H1 (cell line): ENCODE results near the gene CDX2. TPM values are rescaled to one million over a fixed set of nuclear protein-coding genes. Genes with fewer than 3 reads are reported as not detected.
A peak's percentile ranks its signal among the peaks of the same experiment; 100 is the strongest.

Source experiments
- CTCF ChIA-PET: fragments of 300-600 bp; sonication (Branson Sonifier 250); formaldehyde crosslinking; loops from one replicate; lab custom pipeline; 2021; ENCODE audit not compliant: partially characterized antibody; lab: Charles Lee
- POLR2A ChIA-PET: fragments of 300-600 bp; sonication (Branson Sonifier 250); formaldehyde crosslinking; loops from one replicate; lab custom pipeline; 2021; ENCODE audit warnings: inconsistent platforms; ENCODE audit not compliant: partially characterized antibody; lab: Charles Lee
- DNase-seq, 2 experiments: peaks; one replicate each; pipeline versions ENCODE4 v3.0.0 to v3.0.0-alpha.2; 2010 to 2022; ENCODE audit warnings: low spot score in 2 of 2, low read depth in 1 of 2, mixed read lengths in 1 of 2
- FAIRE-seq: peaks from 2 replicates; lab custom pipeline; 2011; peaks lifted over from hg19 to GRCh38; lab: Jason Lieb, UNC
- H2AFZ ChIP-seq: 2 replicates; pipeline ENCODE4 v1.8.1; 2012; ENCODE audit warnings: low read length, inconsistent platforms
- H2AK5ac ChIP-seq: 2 replicates; pipeline ENCODE4 v1.6.1; 2013; ENCODE audit warnings: low read depth, low read length
- H2BK120ac ChIP-seq: replicated peaks from 2 replicates; pipeline ENCODE3; 2013; ENCODE audit warnings: low read depth, low read length, inconsistent platforms
- H2BK12ac ChIP-seq: 2 replicates; pipeline ENCODE4 v1.6.1; 2013; ENCODE audit warnings: low read depth, low read length
- H2BK15ac ChIP-seq: 2 replicates; pipeline ENCODE4 v1.6.1; 2013; ENCODE audit warnings: low read length
- H2BK20ac ChIP-seq: 2 replicates; pipeline ENCODE4 v1.6.1; 2013; ENCODE audit warnings: low read length
- H2BK5ac ChIP-seq: 2 replicates; pipeline ENCODE4 v1.6.1; 2013; ENCODE audit warnings: low read depth, low read length
- H3K14ac ChIP-seq: 2 replicates; pipeline ENCODE4 v1.6.1; 2013; ENCODE audit warnings: inconsistent platforms; ENCODE audit not compliant: insufficient read length
- H3K18ac ChIP-seq: 2 replicates; pipeline ENCODE4 v1.6.1; 2013; ENCODE audit warnings: low read length; ENCODE audit errors: extremely low read depth
- H3K23ac ChIP-seq: 2 replicates; pipeline ENCODE4 v1.6.1; 2013; ENCODE audit warnings: inconsistent platforms; ENCODE audit not compliant: insufficient read length
- H3K23me2 ChIP-seq: 2 replicates; pipeline ENCODE4 v1.6.1; 2013; ENCODE audit warnings: low read depth, low read length
- H3K27ac ChIP-seq: 2 replicates; pipeline ENCODE4 v1.6.1; 2011; ENCODE audit warnings: low read depth, low read length, inconsistent platforms
- H3K27me3 ChIP-seq, 4 experiments: replicated peaks in 1 of 4; 1 replicate in 1 of 4; 2 replicates in 3 of 4; pipeline versions ENCODE4 v1.6.1 to v1.8.1; 2011 to 2013; ENCODE audit warnings: low read length in 3 of 4, mild to moderate bottlenecking in 3 of 4, inconsistent platforms in 2 of 4, mixed read lengths in 2 of 4, moderate library complexity in 1 of 4; ENCODE audit not compliant: control insufficient read depth in 3 of 4, insufficient read depth in 3 of 4; ENCODE audit errors: extremely low read depth in 1 of 4
- H3K36me3 ChIP-seq, 4 experiments: 2 replicates each; pipeline versions ENCODE4 v1.6.1 to v1.8.1; 2011 to 2013; ENCODE audit warnings: mild to moderate bottlenecking in 4 of 4, low read length in 3 of 4, moderate library complexity in 2 of 4, control low read depth in 1 of 4, inconsistent platforms in 1 of 4; ENCODE audit not compliant: insufficient read depth in 4 of 4, control insufficient read depth in 2 of 4
- H3K4ac ChIP-seq: replicated peaks from 2 replicates; pipeline ENCODE3; 2013; ENCODE audit warnings: low read length, low read depth, mixed read lengths, inconsistent platforms; ENCODE audit not compliant: insufficient read length
- H3K4me1 ChIP-seq, 4 experiments: replicated peaks in 1 of 4; 1 replicate in 1 of 4; 2 replicates in 3 of 4; pipeline versions ENCODE4 v1.6.1 to v1.8.1; 2011 to 2013; ENCODE audit warnings: low read length in 3 of 4, inconsistent platforms in 2 of 4, mixed read lengths in 1 of 4; ENCODE audit not compliant: insufficient read depth in 4 of 4, control insufficient read depth in 3 of 4
- H3K4me2 ChIP-seq, 2 experiments: 2 replicates each; pipeline versions ENCODE4 v1.6.1 to v1.8.1; 2011 to 2013; ENCODE audit warnings: low read depth in 2 of 2, low read length in 2 of 2, control low read depth in 1 of 2, inconsistent platforms in 1 of 2, mild to moderate bottlenecking in 1 of 2; ENCODE audit not compliant: insufficient read depth in 1 of 2
- H3K4me3 ChIP-seq, 4 experiments: fragments of 200-600, 300-600 bp in 1 of 4; sonication (generic), shearing (Covaris generic), sonication (Bioruptor Twin) in 1 of 4; 2 replicates each; pipeline versions ENCODE4 v1.5.1 to v1.8.1; 2011 to 2016; ENCODE audit warnings: low read length in 4 of 4, low read depth in 3 of 4, control low read depth in 2 of 4, inconsistent platforms in 2 of 4, mild to moderate bottlenecking in 2 of 4, mixed read lengths in 1 of 4, moderate library complexity in 1 of 4; ENCODE audit not compliant: insufficient read depth in 2 of 4; ENCODE audit errors: extremely low read depth in 1 of 4
- H3K56ac ChIP-seq: replicated peaks from 2 replicates; pipeline ENCODE3; 2013; ENCODE audit warnings: low read depth, mild to moderate bottlenecking, mixed read lengths, low read length, inconsistent platforms; ENCODE audit not compliant: insufficient read length
- H3K79me1 ChIP-seq: 2 replicates; pipeline ENCODE4 v1.6.1; 2013; ENCODE audit warnings: low read depth, low read length, control low read depth
- H3K79me2 ChIP-seq, 2 experiments: 2 replicates each; pipeline versions ENCODE4 v1.6.1 to v1.8.1; 2012 to 2013; ENCODE audit warnings: low read length in 2 of 2, mild to moderate bottlenecking in 2 of 2, inconsistent platforms in 1 of 2; ENCODE audit not compliant: insufficient read depth in 2 of 2, control insufficient read depth in 1 of 2
- H3K9ac ChIP-seq, 4 experiments: replicated peaks in 1 of 4; 1 replicate in 1 of 4; 2 replicates in 3 of 4; pipeline versions ENCODE4 v1.6.1 to v1.8.1; 2011 to 2013; ENCODE audit warnings: low read depth in 3 of 4, low read length in 3 of 4, control low read depth in 2 of 4, mild to moderate bottlenecking in 2 of 4, moderate library complexity in 2 of 4, inconsistent platforms in 1 of 4; ENCODE audit errors: extremely low read depth in 1 of 4
- H3K9me3 ChIP-seq, 2 experiments: 2 replicates each; pipeline versions ENCODE4 v1.6.1 to v1.8.1; 2012 to 2013; ENCODE audit warnings: mild to moderate bottlenecking in 2 of 2, moderate library complexity in 2 of 2, control low read depth in 1 of 2, inconsistent platforms in 1 of 2, low read depth in 1 of 2, low read length in 1 of 2, mixed read lengths in 1 of 2; ENCODE audit not compliant: insufficient read depth in 2 of 2
- H4K20me1 ChIP-seq, 2 experiments: replicated peaks in 1 of 2; 2 replicates each; pipeline versions ENCODE3 to v1.8.1; 2011 to 2013; ENCODE audit warnings: inconsistent platforms in 2 of 2, low read length in 2 of 2, mild to moderate bottlenecking in 1 of 2; ENCODE audit not compliant: insufficient read depth in 2 of 2, control insufficient read depth in 1 of 2
- H4K5ac ChIP-seq: 2 replicates; pipeline ENCODE4 v1.6.1; 2013; ENCODE audit warnings: low read length, low read depth, mixed read lengths, inconsistent platforms; ENCODE audit not compliant: insufficient read length
- H4K8ac ChIP-seq: 2 replicates; pipeline ENCODE4 v1.8.0; 2013; ENCODE audit warnings: mild to moderate bottlenecking, moderate library complexity, low read length, inconsistent platforms; ENCODE audit not compliant: insufficient read depth; ENCODE audit errors: extremely low read depth
- H4K91ac ChIP-seq: replicated peaks from 2 replicates; pipeline ENCODE3; 2013; ENCODE audit warnings: low read length, mixed read lengths, inconsistent platforms; ENCODE audit not compliant: insufficient read length
- EZH2 ChIP-seq: fragments of 200-600 bp; sonication (generic); IDR thresholded peaks from 2 replicates; pipeline ENCODE4 v1.7.1; 2012; ENCODE audit warnings: low read depth, mild to moderate bottlenecking, moderate library complexity, low read length, inconsistent platforms; ENCODE audit not compliant: severe bottlenecking
- NANOG ChIP-seq: IDR thresholded peaks from 2 replicates; pipeline ENCODE4 v1.6.1; 2011; ENCODE audit warnings: low read length, low read depth, mild to moderate bottlenecking, inconsistent platforms; ENCODE audit not compliant: insufficient read depth, poor library complexity, severe bottlenecking
- SIN3A ChIP-seq, 2 experiments: IDR thresholded peaks in 1 of 2; conservative IDR thresholded peaks in 1 of 2; 2 replicates each; pipeline ENCODE4 v1.6.1; 2011 to 2012; ENCODE audit warnings: low read length in 2 of 2, improper control_type of control experiment in 1 of 2, low read depth in 1 of 2, mild to moderate bottlenecking in 1 of 2
- SUZ12 ChIP-seq: fragments of 200-600 bp; sonication (generic); IDR thresholded peaks from 2 replicates; pipeline ENCODE4 v1.6.1; 2012; ENCODE audit warnings: mild to moderate bottlenecking, inconsistent platforms, low read length, moderate library complexity, mixed read lengths
- USF2 ChIP-seq: IDR thresholded peaks from 2 replicates; pipeline ENCODE4 v1.6.1; 2011; ENCODE audit warnings: low read length, improper control_type of control experiment
- WGBS, 2 experiments: shearing (Covaris generic) in 1 of 2; methylation state at CpG; one replicate each; pipeline versions ENCODE4 v1.1.6 to v1.1.7; 2013 to 2015; ENCODE audit warnings: low lambda C conversion rate in 2 of 2, mixed read lengths in 2 of 2, inconsistent platforms in 1 of 2, low coverage in 1 of 2, missing lambda C conversion rate in 1 of 2; ENCODE audit not compliant: insufficient replicate concordance in 2 of 2, insufficient coverage in 1 of 2, insufficient read length in 1 of 2; ENCODE audit errors: extremely low coverage in 1 of 2, missing lambda C conversion rate in 1 of 2; 5-methylcytosine and 5-hydroxymethylcytosine counted together
- polyA plus RNA-seq, 7 experiments: library from polyadenylated mRNA; depleted of rRNA in 3 of 7; stranded (reverse) in 5 of 7; unstranded in 2 of 7; fragments of >200 nt in 5 of 7; fragments of 200-250 nt in 2 of 7; gene quantifications; 1 replicate in 5 of 7; 2 replicates in 1 of 7; 4 replicates in 1 of 7; pipeline versions ENCODE4 v1.2.1 to v1.2.3, GENCODE V29; 2011 to 2013; ENCODE audit warnings: missing spikeins in 2 of 7, mixed read lengths in 2 of 7
- total RNA-seq: library from RNA; stranded (reverse); fragmentation: NEBNext Ultra II Directional; extraction: Animal tissue kit (Norgen Biotek cat#: 25700); gene quantifications from 2 replicates; pipeline ENCODE4 v1.2.1, GENCODE V29; 2021

The CDX2 gene
- total and polyA plus RNA-seq, 2 of the 8 experiments (the other 6 are each of a cell fraction or from before 2014, with no cell fraction given): 0.09 TPM; not detected in 1

- Histone ChIP-seq H3K4me1 (peaks cover 11 to 60% (median 40%) of the 10 kb centered on the region in 4 experiments), H2AK5ac (no peak overlapping the region), H2BK120ac (no peak overlapping the region), H3K56ac (no peak overlapping the region), H3K9ac (no peak overlapping the region), H2BK20ac (no peak overlapping the region), H3K4me3 (peak overlapping the region in 1 of 4 experiments; percentile 29; a peak in 2 of 8 replicates), H3K79me1 (no peaks in the 10 kb centered on the region), H4K5ac (no peak overlapping the region), H3K14ac (no peak overlapping the region), H2BK15ac (no peak overlapping the region), H2BK12ac (no peak overlapping the region), H2BK5ac (no peak overlapping the region; the same call in 1 of the 2 replicates), H4K20me1 (peaks cover 28 to 45% of the 10 kb centered on the region in 2 experiments), H3K23ac (no peak overlapping the region), H3K27ac (no peak overlapping the region), H4K8ac (no peak overlapping the region), H3K18ac (no peak overlapping the region; the same call in 1 of the 2 replicates), H3K79me2 (no peaks in the 10 kb centered on the region)
- POLR2A ChIA-PET: interaction anchor here (5.6 kb wide), 1 partner anchor 12 kb away, joined by 31 read pairs; no protein-coding TSS in a partner anchor
- CTCF ChIA-PET: interaction anchor here (1.5 to 19.7 kb wide), 5 partner anchors 12 to 145 kb away, joined by 3 to 283 read pairs (median 49); partner anchors contain the start of genes CDX2 and URAD
- FAIRE-seq: no peak
- DNase-seq: peak in 1 of 2 experiments; percentile 80
- WGBS, 2 experiments: 1% methylated on average over 12 of the region's 38 CpGs; no CpG with 5 or more reads in 1 of the 2 experiments
- TF ChIP-seq EZH2: peak; percentile 70
- TF ChIP-seq SUZ12: peak; percentile 18
- TF ChIP-seq USF2: no peak
- 0 out of 4 replicates have a peak, but pooled peaks of 1 of the 2 experiments have one; percentile 33 for TF ChIP-seq SIN3A (conservative IDR thresholded peaks at IDR 0.05 in 1 of 2, IDR thresholded peaks at IDR 0.05 in 1 of 2; ENCODE audit: low read depth in 1 of 2, low read length in 2 of 2)
- TF ChIP-seq NANOG: no peak
- TF ChIP-seq, all 59 proteins: peak for 3
- Histone ChIP-seq H3K4me2 (peak overlapping the region; percentile 10 to 53; a peak in 3 of 4 replicates), H3K23me2 (peaks cover 5% of the 10 kb centered on the region; the same call in 1 of the 2 replicates), H3K36me3 (peaks cover 0 to 12% (median 0%) of the 10 kb centered on the region in 4 experiments; a peak in 1 of 8 replicates), H2AFZ (no peak overlapping the region), H3K4ac (no peak overlapping the region), H3K27me3 (peaks cover 93 to 100% (median 97%) of the 10 kb centered on the region in 4 experiments), H3K9me3 (no peaks in the 10 kb centered on the region), H4K91ac (no peak overlapping the region)
Observed at GRCh38 chr13:27966641-27967202, 2.4 kb downstream of the CDX2 start.
